ENCODE results near the gene LTB. TPM values are rescaled to one million over a fixed set of nuclear protein-coding genes. Genes with fewer than 3 reads are reported as not detected.

The LTB gene
- total RNA-seq, 1 experiment from 2014 or later = not detected

- TF ChIP-seq, protein P1, sequence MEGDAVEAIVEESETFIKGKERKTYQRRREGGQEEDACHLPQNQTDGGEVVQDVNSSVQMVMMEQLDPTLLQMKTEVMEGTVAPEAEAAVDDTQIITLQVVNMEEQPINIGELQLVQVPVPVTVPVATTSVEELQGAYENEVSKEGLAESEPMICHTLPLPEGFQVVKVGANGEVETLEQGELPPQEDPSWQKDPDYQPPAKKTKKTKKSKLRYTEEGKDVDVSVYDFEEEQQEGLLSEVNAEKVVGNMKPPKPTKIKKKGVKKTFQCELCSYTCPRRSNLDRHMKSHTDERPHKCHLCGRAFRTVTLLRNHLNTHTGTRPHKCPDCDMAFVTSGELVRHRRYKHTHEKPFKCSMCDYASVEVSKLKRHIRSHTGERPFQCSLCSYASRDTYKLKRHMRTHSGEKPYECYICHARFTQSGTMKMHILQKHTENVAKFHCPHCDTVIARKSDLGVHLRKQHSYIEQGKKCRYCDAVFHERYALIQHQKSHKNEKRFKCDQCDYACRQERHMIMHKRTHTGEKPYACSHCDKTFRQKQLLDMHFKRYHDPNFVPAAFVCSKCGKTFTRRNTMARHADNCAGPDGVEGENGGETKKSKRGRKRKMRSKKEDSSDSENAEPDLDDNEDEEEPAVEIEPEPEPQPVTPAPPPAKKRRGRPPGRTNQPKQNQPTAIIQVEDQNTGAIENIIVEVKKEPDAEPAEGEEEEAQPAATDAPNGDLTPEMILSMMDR (conservative IDR thresholded peaks at IDR 0.05; ENCODE audit: low read depth, low read length) = no peak
- TF ChIP-seq EZH2 (IDR thresholded peaks at IDR 0.05; ENCODE audit: borderline replicate concordance, low read depth, low read length, poor library complexity, severe bottlenecking) = no peak
- H3K27ac ChIP-seq (ENCODE audit: low read depth, low read length, poor library complexity, severe bottlenecking) = no peak overlapping the region
- peaks cover 8% of the 10 kb centered on the region for H3K36me3 ChIP-seq (ENCODE audit: insufficient read depth, low read length, poor library complexity, severe bottlenecking)
- ChIA-PET POLR2A (ENCODE audit: low non-redundant PET) (no interaction called here), CTCF (no interaction called here)
- H3K9me3 ChIP-seq (ENCODE audit: low read depth, low read length, poor library complexity, severe bottlenecking) = no peaks in the 10 kb centered on the region
- no peaks in the 10 kb centered on the region for H3K4me1 ChIP-seq (ENCODE audit: insufficient read depth, low read length, poor library complexity, severe bottlenecking)
- intact Hi-C loops (cut with micrococcal nuclease; ENCODE audit: unreplicated experiment) = no loop called here
- BruUV-seq (replicated peaks) = no TSS peak
- no peak overlapping the region for H3K4me3 ChIP-seq (ENCODE audit: low read depth, low read length, poor library complexity, severe bottlenecking)
- no peaks in the 10 kb centered on the region for H3K27me3 ChIP-seq (replicated peaks; ENCODE audit: insufficient read depth, low read depth, low read length, poor library complexity)
- DNase-seq (ENCODE audit: low spot score) = no peak
These were observed 22.1 kb downstream of the LTB start for GRCh38 chr6:31559958-31560696.

DNA sequence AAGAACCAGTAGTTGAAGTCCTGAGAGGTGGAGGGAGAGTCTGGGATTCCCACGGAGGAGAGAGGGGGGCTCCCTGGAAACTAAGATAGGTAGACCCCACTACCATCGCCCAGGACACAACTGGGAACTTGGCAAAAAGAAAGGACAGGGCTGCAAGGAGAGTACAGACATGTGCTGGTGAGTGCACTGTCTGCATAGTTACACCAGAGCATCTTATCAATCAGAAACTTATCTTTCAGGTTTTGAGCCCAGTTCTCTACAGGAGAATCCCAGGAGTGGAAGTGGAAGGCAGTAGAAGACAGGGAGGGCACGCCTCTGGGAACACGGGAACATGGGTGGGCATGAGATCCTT lies 22.6 kb downstream of the LTB start:
- intact Hi-C loops (cut with micrococcal nuclease; ENCODE audit: unreplicated experiment) = no loop called here
- TF ChIP-seq EZH2 (IDR thresholded peaks at IDR 0.05; ENCODE audit: borderline replicate concordance, low read depth, low read length, poor library complexity, severe bottlenecking) = no peak
- TF ChIP-seq, protein P1 (conservative IDR thresholded peaks at IDR 0.05; ENCODE audit: low read depth, low read length) = no peak
- H3K4me1 ChIP-seq (ENCODE audit: insufficient read depth, low read length, poor library complexity, severe bottlenecking) = no peaks in the 10 kb centered on the region
- POLR2A ChIA-PET (ENCODE audit: low non-redundant PET) = no interaction called here
- CTCF ChIA-PET = no interaction called here
- no peak overlapping the region for H3K4me3 ChIP-seq (ENCODE audit: low read depth, low read length, poor library complexity, severe bottlenecking)
- no TSS peak for BruUV-seq (replicated peaks)
- H3K36me3 ChIP-seq (ENCODE audit: insufficient read depth, low read length, poor library complexity, severe bottlenecking) = peaks cover 12% of the 10 kb centered on the region
- H3K9me3 ChIP-seq (ENCODE audit: low read depth, low read length, poor library complexity, severe bottlenecking) = no peaks in the 10 kb centered on the region
- H3K27ac ChIP-seq (ENCODE audit: low read depth, low read length, poor library complexity, severe bottlenecking) = no peak overlapping the region
- H3K27me3 ChIP-seq (replicated peaks; ENCODE audit: insufficient read depth, low read depth, low read length, poor library complexity) = no peaks in the 10 kb centered on the region
- DNase-seq (ENCODE audit: low spot score) = no peak

GRCh38 chr6:31558631-31559500 lies 23.4 kb downstream of the LTB start:
- no TSS peak for BruUV-seq (replicated peaks)
- Histone ChIP-seq H3K36me3 (ENCODE audit: insufficient read depth, low read length, poor library complexity, severe bottlenecking) (peaks cover 18% of the 10 kb centered on the region), H3K27me3 (replicated peaks; ENCODE audit: insufficient read depth, low read depth, low read length, poor library complexity) (no peaks in the 10 kb centered on the region), H3K27ac (ENCODE audit: low read depth, low read length, poor library complexity, severe bottlenecking) (no peak overlapping the region), H3K4me3 (ENCODE audit: low read depth, low read length, poor library complexity, severe bottlenecking) (no peak overlapping the region), H3K4me1 (ENCODE audit: insufficient read depth, low read length, poor library complexity, severe bottlenecking) (no peaks in the 10 kb centered on the region), H3K9me3 (ENCODE audit: low read depth, low read length, poor library complexity, severe bottlenecking) (no peaks in the 10 kb centered on the region)
- intact Hi-C loops (cut with micrococcal nuclease; ENCODE audit: unreplicated experiment) = no loop called here
- DNase-seq (ENCODE audit: low spot score) = no peak
- ChIA-PET POLR2A (ENCODE audit: low non-redundant PET) (no interaction called here), CTCF (no interaction called here)
- TF ChIP-seq EZH2 (IDR thresholded peaks at IDR 0.05; ENCODE audit: borderline replicate concordance, low read depth, low read length, poor library complexity, severe bottlenecking) = no peak
- TF ChIP-seq, protein P1 (conservative IDR thresholded peaks at IDR 0.05; ENCODE audit: low read depth, low read length) = no peak

Data from A673 (cell line).